LNCaP clone FGC (cell line): ENCODE results near the gene ARID1B.

Experiments used
- DNase-seq: peaks from one replicate; pipeline ENCODE4 v3.0.0-alpha.2; 2011; ENCODE audit warnings: low read depth
- H3K4me3 ChIP-seq: 2 replicates; pipeline ENCODE4 v1.5.1; 2011; ENCODE audit warnings: mild to moderate bottlenecking, low read depth, low read length, control low read depth
- TF ChIP-seq, protein P1 (sequence below): IDR thresholded peaks from 2 replicates; pipeline ENCODE4 v1.5.1; 2012; ENCODE audit warnings: mild to moderate bottlenecking; ENCODE audit not compliant: control insufficient read depth, insufficient read depth; ENCODE audit errors: extremely low read depth

Gene ARID1B

DNA sequence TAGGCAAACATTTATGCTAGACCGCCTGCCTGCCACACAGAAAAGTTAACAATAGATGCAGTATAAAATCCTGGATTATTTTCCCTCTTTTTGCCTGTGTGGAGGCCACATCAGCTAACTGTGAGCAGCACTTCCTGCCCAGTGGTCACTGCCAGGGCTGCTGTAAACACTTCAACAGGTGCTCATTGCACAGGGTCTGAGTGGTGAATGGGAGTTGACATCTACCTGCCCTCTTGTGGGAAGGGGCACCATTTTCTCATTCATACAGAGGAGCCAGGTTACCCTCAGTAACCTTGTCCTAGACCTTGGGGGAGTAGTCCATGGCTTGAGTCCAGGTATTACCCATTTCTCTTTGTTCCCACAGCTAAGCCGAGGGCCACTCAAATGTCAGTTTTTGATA, 310.8 kb downstream of the ARID1B start:
- TF ChIP-seq, protein P1, sequence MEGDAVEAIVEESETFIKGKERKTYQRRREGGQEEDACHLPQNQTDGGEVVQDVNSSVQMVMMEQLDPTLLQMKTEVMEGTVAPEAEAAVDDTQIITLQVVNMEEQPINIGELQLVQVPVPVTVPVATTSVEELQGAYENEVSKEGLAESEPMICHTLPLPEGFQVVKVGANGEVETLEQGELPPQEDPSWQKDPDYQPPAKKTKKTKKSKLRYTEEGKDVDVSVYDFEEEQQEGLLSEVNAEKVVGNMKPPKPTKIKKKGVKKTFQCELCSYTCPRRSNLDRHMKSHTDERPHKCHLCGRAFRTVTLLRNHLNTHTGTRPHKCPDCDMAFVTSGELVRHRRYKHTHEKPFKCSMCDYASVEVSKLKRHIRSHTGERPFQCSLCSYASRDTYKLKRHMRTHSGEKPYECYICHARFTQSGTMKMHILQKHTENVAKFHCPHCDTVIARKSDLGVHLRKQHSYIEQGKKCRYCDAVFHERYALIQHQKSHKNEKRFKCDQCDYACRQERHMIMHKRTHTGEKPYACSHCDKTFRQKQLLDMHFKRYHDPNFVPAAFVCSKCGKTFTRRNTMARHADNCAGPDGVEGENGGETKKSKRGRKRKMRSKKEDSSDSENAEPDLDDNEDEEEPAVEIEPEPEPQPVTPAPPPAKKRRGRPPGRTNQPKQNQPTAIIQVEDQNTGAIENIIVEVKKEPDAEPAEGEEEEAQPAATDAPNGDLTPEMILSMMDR = no peak
- no peak overlapping the region for H3K4me3 ChIP-seq
- no peak for DNase-seq

GRCh38 chr6:157088841-157089240, 311.7 kb downstream of the ARID1B start:
- H3K4me3 ChIP-seq = no peak overlapping the region
- DNase-seq = no peak
- TF ChIP-seq, protein P1 = no peak

- H3K4me3 ChIP-seq = no peak overlapping the region
- TF ChIP-seq, protein P1 = no peak
- DNase-seq = no peak
Observed at GRCh38 chr6:157089258-157089657, 312.1 kb downstream of the ARID1B start.

DNA sequence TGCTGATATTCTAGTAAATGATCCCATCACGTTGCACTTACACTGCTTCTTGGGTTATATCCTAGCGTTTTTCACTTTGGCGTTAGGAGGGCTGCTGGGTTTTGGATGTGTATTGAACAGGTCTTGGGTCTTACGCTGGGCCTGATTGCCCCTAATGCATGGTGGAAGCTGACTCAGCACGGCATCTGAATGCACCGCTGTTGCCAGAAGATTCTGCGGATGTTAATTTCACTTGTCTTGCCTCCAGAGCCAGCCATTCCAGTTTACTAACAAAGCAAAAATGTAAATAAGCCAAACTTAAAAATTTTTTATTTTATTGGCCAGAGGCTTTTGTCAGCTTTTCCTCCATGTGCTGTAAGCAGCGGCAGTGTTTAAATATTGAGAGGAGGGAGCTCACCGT, 312.7 kb downstream of the ARID1B start:
- no peak overlapping the region for H3K4me3 ChIP-seq
- TF ChIP-seq, protein P1 = no peak
- no peak for DNase-seq

DNA sequence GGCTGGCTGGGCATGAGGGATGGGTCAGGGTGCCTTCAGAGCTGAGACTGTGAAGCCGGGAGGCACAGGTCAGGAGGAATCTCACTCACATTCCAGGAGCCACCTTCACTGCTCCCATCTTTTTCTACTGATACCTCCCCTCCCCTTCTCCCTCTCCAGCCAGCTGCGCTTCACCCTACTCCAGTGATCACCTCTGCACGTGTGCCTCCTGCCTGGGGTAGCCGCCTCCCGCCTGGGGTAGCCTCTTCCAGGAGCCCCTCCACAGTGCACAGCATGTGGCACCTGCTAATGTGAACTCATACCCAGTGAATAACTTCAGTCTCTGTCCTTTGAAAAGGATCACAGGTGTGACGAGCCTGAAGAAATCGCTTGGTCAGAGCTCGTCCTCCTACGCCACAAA, 313.6 kb downstream of the ARID1B start:
- H3K4me3 ChIP-seq = no peak overlapping the region
- TF ChIP-seq, protein P1 = no peak
- no peak for DNase-seq

GRCh38 chr6:157091243-157091642, 314.1 kb downstream of the ARID1B start:
- TF ChIP-seq, protein P1 = no peak
- H3K4me3 ChIP-seq = no peak overlapping the region
- no peak for DNase-seq

DNA sequence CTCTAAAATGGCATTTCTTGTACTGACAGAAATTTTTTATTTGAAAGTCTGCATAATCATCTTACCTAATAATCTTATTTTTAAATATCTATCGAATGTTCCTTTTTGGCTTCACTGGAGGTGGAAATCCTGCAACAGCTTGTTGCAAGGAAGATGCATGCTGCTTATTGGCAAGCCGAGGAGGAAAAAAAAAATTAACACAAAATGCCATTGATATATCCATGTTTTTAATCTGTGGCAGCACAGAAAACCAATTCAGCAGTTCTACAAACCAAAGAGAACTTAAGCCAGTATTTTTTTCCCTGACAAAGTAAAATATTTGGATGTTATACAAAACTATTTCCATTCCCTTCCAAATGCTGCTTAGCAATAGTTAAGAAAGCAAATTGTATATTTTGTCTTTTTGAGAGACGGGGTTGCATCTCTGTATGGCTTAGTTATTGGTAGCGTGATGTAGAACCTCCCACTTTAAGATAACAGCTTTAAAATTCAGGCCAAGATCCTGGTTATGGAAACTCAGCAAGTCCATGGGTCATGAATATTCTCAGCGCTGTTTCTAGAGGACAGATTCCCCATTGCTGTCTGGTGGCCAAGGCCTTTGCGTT, 314.8 kb downstream of the ARID1B start:
- no peak for DNase-seq
- no peak overlapping the region for H3K4me3 ChIP-seq
- TF ChIP-seq, protein P1 = no peak
